ENCODE data around the gene RPH3AL. TPM values are rescaled to one million over a fixed set of nuclear protein-coding genes. Genes with fewer than 3 reads are reported as not detected.

The RPH3AL gene
- total and polyA plus RNA-seq, 4 donors = 4.7 to 5.9 (median 5.3) TPM

GRCh38 chr17:260031-260791 lies 92.4 kb downstream of the RPH3AL start:
- H3K36me3 ChIP-seq (ENCODE audit: control insufficient read depth, insufficient read depth, low read length) = peaks cover 8% of the 10 kb centered on the region
- 45% methylated on average over 13 of the region's 15 CpGs for WGBS (ENCODE audit: insufficient coverage)
- no peak overlapping the region for H3K4me3 ChIP-seq (ENCODE audit: low read depth, low read length)
- DNase-seq (ENCODE audit: low read depth in 4 of 6, low spot score in 6 of 6) = peak in 2 of 6 donors; percentile 8 to 21
- no peaks in the 10 kb centered on the region for H3K9me3 ChIP-seq (ENCODE audit: control insufficient read depth, insufficient read depth, low read length)
- no peaks in the 10 kb centered on the region for H3K27me3 ChIP-seq (ENCODE audit: control insufficient read depth, insufficient read depth, low read length)
- H3K4me1 ChIP-seq (ENCODE audit: control insufficient read depth, insufficient read depth, low read length) = peaks cover 20% of the 10 kb centered on the region
- H3K27ac ChIP-seq (ENCODE audit: low read depth, low read length) = no peak overlapping the region

GRCh38 chr17:259341-259976 lies 93.1 kb downstream of the RPH3AL start:
- peak in 2 of 6 donors; percentile 73 to 85 for DNase-seq (ENCODE audit: low read depth in 4 of 6, low spot score in 6 of 6)
- 19% methylated on average over 21 of the region's 22 CpGs for WGBS (ENCODE audit: insufficient coverage)
- H3K4me1 ChIP-seq (ENCODE audit: control insufficient read depth, insufficient read depth, low read length) = peaks cover 20% of the 10 kb centered on the region
- no peaks in the 10 kb centered on the region for H3K27me3 ChIP-seq (ENCODE audit: control insufficient read depth, insufficient read depth, low read length)
- H3K4me3 ChIP-seq (ENCODE audit: low read depth, low read length) = no peak overlapping the region
- H3K9me3 ChIP-seq (ENCODE audit: control insufficient read depth, insufficient read depth, low read length) = no peaks in the 10 kb centered on the region
- H3K36me3 ChIP-seq (ENCODE audit: control insufficient read depth, insufficient read depth, low read length) = peaks cover 8% of the 10 kb centered on the region
- H3K27ac ChIP-seq (ENCODE audit: low read depth, low read length) = no peak overlapping the region

DNA sequence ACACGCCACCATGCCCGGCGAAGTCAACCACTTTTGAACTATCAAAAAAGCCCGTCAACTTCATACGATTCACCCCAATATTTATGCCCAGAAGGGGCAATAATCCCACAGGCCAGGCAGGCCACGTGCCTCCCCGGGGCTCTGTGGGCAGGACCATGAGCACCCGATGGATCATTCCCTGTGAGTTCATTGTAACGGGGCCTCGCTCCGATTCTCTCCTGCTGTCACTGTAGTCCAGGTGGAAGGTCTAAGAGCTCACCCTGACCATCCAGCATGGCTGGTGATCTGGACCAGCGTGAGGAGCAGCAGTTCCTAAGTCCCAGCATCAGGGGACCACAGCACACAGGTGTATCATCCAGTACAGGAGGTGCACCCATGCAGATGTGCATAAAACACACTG lies 93.7 kb downstream of the RPH3AL start:
- Histone ChIP-seq H3K9me3 (ENCODE audit: control insufficient read depth, insufficient read depth, low read length) (no peaks in the 10 kb centered on the region), H3K36me3 (ENCODE audit: control insufficient read depth, insufficient read depth, low read length) (peaks cover 8% of the 10 kb centered on the region), H3K27me3 (ENCODE audit: control insufficient read depth, insufficient read depth, low read length) (no peaks in the 10 kb centered on the region)

GRCh38 chr17:258045-258734 lies 94.4 kb downstream of the RPH3AL start:
- Histone ChIP-seq H3K9me3 (ENCODE audit: control insufficient read depth, insufficient read depth, low read length) (no peaks in the 10 kb centered on the region), H3K4me3 (ENCODE audit: low read depth, low read length) (no peak overlapping the region), H3K36me3 (ENCODE audit: control insufficient read depth, insufficient read depth, low read length) (peaks cover under 1% of the 10 kb centered on the region), H3K27ac (ENCODE audit: low read depth, low read length) (no peak overlapping the region), H3K27me3 (ENCODE audit: control insufficient read depth, insufficient read depth, low read length) (no peaks in the 10 kb centered on the region), H3K4me1 (ENCODE audit: control insufficient read depth, insufficient read depth, low read length) (peaks cover 20% of the 10 kb centered on the region)
- WGBS (ENCODE audit: insufficient coverage) = 83% methylated on average over 19 of the region's 23 CpGs
- no peak for DNase-seq (ENCODE audit: low read depth in 4 of 6, low spot score in 6 of 6)

More for the DNA sequence above, 93.7 kb downstream of the RPH3AL start:
- H3K4me3 ChIP-seq (ENCODE audit: low read depth, low read length) = no peak overlapping the region
- no peak for DNase-seq (ENCODE audit: low read depth in 4 of 6, low spot score in 6 of 6)
- WGBS (ENCODE audit: insufficient coverage) = 95% methylated on average over 12 of the region's 12 CpGs
- peaks cover 20% of the 10 kb centered on the region for H3K4me1 ChIP-seq (ENCODE audit: control insufficient read depth, insufficient read depth, low read length)
- no peak overlapping the region for H3K27ac ChIP-seq (ENCODE audit: low read depth, low read length)

DNA sequence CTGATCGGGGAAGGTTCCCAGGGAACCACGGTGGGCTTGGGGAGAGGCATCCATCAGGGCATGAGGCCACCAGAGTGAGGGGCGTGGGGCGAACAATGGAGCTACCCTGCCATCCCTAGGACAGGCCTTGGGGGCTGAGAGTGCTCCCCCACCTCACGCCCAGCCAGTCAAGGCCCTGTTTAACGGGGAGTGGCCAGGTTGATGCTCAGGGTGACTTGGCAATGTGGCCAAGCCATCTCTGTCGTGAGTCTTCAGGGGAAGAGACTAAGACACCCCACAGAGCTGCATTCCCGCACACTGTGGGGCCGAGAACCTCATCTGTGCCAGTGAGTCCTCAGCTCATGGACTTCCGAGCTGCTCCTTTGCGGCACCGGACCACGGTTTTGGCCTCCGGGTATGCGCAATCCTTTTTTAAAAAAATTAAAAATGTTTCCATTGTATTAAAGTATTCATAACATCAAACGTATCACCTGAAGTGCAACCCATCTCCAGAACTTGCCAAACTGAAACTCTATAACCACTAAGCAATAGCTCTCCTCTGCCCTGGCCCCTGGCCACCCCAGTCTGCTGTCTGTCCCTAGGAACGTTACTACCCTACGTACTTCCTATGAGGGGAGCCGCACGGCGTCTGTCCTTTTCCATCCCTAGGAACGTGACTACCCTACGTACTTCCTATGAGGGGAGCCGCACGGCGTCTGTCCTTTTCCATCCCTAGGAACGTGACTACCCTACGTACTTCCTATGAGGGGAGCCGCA lies 99.3 kb downstream of the RPH3AL start:
- H3K27me3 ChIP-seq (ENCODE audit: control insufficient read depth, insufficient read depth, low read length) = no peaks in the 10 kb centered on the region
- WGBS (ENCODE audit: insufficient coverage) = 81% methylated on average over 10 of the region's 29 CpGs
- no peak overlapping the region for H3K27ac ChIP-seq (ENCODE audit: low read depth, low read length)
- H3K4me3 ChIP-seq (ENCODE audit: low read depth, low read length) = no peak overlapping the region
- DNase-seq (ENCODE audit: low read depth in 4 of 6, low spot score in 6 of 6) = no peak
- H3K9me3 ChIP-seq (ENCODE audit: control insufficient read depth, insufficient read depth, low read length) = no peaks in the 10 kb centered on the region
- no peaks in the 10 kb centered on the region for H3K36me3 ChIP-seq (ENCODE audit: control insufficient read depth, insufficient read depth, low read length)
- H3K4me1 ChIP-seq (ENCODE audit: control insufficient read depth, insufficient read depth, low read length) = no peaks in the 10 kb centered on the region

- H3K4me3 ChIP-seq (ENCODE audit: low read depth, low read length) = no peak overlapping the region
- DNase-seq (ENCODE audit: low read depth in 4 of 6, low spot score in 6 of 6) = no peak
- H3K27ac ChIP-seq (ENCODE audit: low read depth, low read length) = no peak overlapping the region
- H3K36me3 ChIP-seq (ENCODE audit: control insufficient read depth, insufficient read depth, low read length) = no peaks in the 10 kb centered on the region
- no peaks in the 10 kb centered on the region for H3K4me1 ChIP-seq (ENCODE audit: control insufficient read depth, insufficient read depth, low read length)
- 90% methylated on average over 11 of the region's 13 CpGs for WGBS (ENCODE audit: insufficient coverage)
- no peaks in the 10 kb centered on the region for H3K27me3 ChIP-seq (ENCODE audit: control insufficient read depth, insufficient read depth, low read length)
- no peaks in the 10 kb centered on the region for H3K9me3 ChIP-seq (ENCODE audit: control insufficient read depth, insufficient read depth, low read length)
These were observed 100.2 kb downstream of the RPH3AL start for GRCh38 chr17:252456-252855.

GRCh38 chr17:251531-251930 lies 101.1 kb downstream of the RPH3AL start:
- 90% methylated on average over 12 of the region's 12 CpGs for WGBS (ENCODE audit: insufficient coverage)
- H3K27ac ChIP-seq (ENCODE audit: low read depth, low read length) = no peak overlapping the region
- peaks cover 5% of the 10 kb centered on the region for H3K36me3 ChIP-seq (ENCODE audit: control insufficient read depth, insufficient read depth, low read length)
- no peaks in the 10 kb centered on the region for H3K9me3 ChIP-seq (ENCODE audit: control insufficient read depth, insufficient read depth, low read length)
- no peak overlapping the region for H3K4me3 ChIP-seq (ENCODE audit: low read depth, low read length)
- no peaks in the 10 kb centered on the region for H3K4me1 ChIP-seq (ENCODE audit: control insufficient read depth, insufficient read depth, low read length)
- no peaks in the 10 kb centered on the region for H3K27me3 ChIP-seq (ENCODE audit: control insufficient read depth, insufficient read depth, low read length)
- DNase-seq (ENCODE audit: low read depth in 4 of 6, low spot score in 6 of 6) = no peak

GRCh38 chr17:250487-251300 lies 101.9 kb downstream of the RPH3AL start:
- no peaks in the 10 kb centered on the region for H3K4me1 ChIP-seq (ENCODE audit: control insufficient read depth, insufficient read depth, low read length)
- no peaks in the 10 kb centered on the region for H3K27me3 ChIP-seq (ENCODE audit: control insufficient read depth, insufficient read depth, low read length)
- no peak overlapping the region for H3K27ac ChIP-seq (ENCODE audit: low read depth, low read length)
- H3K36me3 ChIP-seq (ENCODE audit: control insufficient read depth, insufficient read depth, low read length) = peaks cover 5% of the 10 kb centered on the region
- 97% methylated on average over 23 of the region's 27 CpGs for WGBS (ENCODE audit: insufficient coverage)
- H3K4me3 ChIP-seq (ENCODE audit: low read depth, low read length) = no peak overlapping the region
- H3K9me3 ChIP-seq (ENCODE audit: control insufficient read depth, insufficient read depth, low read length) = no peaks in the 10 kb centered on the region
- DNase-seq (ENCODE audit: low read depth in 4 of 6, low spot score in 6 of 6) = no peak

All from spinal cord (tissue), 10 donors.